Fibroblast of lung (primary cell): Measurements from ENCODE around the gene NFATC2.

ENCODE experiments used
- EZH2 ChIP-seq: IDR thresholded peaks from 2 replicates; pipeline ENCODE4 v1.5.1; 2012; ENCODE audit warnings: low read length, control low read depth, mild to moderate bottlenecking; ENCODE audit errors: missing control alignments
- TF ChIP-seq, protein P1 (sequence below), 2 donors: IDR thresholded peaks in 1 of 2; conservative IDR thresholded peaks in 1 of 2; 1 replicate in 1 of 2; 2 replicates in 1 of 2; pipeline ENCODE4 v1.5.1; 2011 to 2012; ENCODE audit warnings: low read length in 2 of 2, control low read depth in 1 of 2, inconsistent platforms in 1 of 2, low read depth in 1 of 2, mild to moderate bottlenecking in 1 of 2

GRCh38 chr20:51516855-51517254, 25.7 kb downstream of the NFATC2 start:
- TF ChIP-seq, protein P1, sequence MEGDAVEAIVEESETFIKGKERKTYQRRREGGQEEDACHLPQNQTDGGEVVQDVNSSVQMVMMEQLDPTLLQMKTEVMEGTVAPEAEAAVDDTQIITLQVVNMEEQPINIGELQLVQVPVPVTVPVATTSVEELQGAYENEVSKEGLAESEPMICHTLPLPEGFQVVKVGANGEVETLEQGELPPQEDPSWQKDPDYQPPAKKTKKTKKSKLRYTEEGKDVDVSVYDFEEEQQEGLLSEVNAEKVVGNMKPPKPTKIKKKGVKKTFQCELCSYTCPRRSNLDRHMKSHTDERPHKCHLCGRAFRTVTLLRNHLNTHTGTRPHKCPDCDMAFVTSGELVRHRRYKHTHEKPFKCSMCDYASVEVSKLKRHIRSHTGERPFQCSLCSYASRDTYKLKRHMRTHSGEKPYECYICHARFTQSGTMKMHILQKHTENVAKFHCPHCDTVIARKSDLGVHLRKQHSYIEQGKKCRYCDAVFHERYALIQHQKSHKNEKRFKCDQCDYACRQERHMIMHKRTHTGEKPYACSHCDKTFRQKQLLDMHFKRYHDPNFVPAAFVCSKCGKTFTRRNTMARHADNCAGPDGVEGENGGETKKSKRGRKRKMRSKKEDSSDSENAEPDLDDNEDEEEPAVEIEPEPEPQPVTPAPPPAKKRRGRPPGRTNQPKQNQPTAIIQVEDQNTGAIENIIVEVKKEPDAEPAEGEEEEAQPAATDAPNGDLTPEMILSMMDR (conservative IDR thresholded peaks at IDR 0.05 in 1 of 2, IDR thresholded peaks at IDR 0.05 in 1 of 2; ENCODE audit: low read depth in 1 of 2, low read length in 2 of 2) = no peak
- no peak for TF ChIP-seq EZH2
